ENCODE data around the gene MN1.
A peak's percentile ranks its signal among the peaks of the same experiment; 100 is the strongest.

MN1 gene

DNA sequence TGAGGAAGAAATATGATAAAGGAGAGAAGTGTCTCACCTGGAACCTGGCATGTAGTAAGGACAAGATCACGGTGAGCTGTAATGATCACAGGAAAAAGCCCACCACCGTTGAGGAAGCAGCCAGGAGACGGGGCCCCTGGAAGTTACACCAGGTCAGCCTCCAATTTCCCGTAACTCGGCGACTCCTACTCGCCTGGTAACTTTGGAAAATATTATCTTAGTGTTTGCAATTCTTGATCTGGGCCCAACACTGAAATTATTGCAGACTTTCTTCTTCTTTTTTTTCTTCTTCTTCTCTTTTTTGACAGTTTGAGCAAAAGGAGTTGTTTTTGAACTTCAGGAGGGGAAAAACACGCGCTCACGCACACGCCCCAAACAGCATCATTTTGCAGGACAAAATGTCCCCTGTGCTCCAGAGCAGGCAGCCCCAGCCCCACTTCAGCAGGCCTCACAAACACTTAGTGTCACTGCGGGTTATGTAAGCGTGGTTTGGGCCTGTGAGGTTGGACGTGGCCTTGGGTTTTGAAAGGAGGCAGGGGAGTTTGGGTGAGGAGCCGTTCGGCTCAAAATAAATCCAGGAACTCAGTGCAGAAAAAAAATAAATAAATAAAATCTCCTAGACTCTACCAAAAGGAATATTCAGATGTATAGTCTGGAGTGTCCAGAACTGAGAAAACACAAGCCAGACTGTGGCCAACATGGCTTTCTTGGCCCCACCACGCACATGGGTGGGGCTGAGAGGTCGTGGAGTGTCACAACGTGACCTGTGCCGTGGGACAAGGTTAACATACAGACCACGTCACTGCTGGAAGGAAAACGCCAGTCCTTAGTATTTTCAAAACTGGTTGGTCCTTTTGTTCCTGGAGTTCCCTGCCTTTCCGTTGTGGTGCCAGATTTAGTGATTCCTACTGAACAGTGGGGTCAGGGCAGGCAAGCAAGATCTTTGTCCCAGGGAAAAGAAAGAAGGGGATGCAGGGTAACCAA is 26.3 kb upstream of the MN1 start:
- DNase-seq (ENCODE audit: low read depth in 3 of 3, low spot score in 1 of 3): no peak

DNA sequence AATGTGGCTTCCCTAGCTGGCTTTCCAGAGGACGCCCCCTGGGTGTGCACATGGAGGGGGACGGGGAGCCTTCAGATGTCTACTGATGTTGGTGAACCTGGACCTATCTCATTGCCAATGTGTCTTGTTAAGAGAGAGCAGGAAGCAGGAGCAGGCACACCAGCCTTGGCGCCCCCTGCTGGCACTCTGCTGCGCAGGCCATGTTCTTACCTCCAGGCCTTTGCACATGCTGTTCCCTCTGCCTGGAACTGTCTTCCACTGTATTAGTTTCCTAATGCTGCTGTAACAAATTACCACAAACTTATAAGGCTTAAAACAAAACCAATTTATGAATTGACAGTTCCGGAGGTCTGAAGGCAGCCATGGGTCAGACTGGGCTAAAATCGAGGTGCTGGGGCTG is 23.6 kb upstream of the MN1 start:
- no peak for DNase-seq (ENCODE audit: low read depth in 3 of 3, low spot score in 1 of 3)

DNA sequence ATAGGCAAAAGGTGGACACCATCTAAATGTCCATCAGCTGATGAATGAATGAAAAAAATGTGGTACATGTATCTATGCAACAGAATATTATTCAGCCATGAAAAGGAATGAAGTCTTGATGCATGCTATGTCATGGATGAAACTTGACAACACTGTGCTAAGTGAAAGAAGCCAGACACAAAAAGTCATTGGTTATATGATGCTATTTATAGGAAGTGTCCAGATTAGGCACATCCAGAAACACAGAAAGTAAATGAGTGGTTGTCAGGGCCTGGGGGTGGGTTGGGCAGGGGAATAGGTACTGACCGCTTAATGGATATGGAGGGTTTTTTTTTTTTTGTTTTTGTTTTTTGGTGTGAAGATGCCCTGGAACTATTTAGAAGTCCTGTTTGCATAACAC is 21.7 kb upstream of the MN1 start:
- DNase-seq (ENCODE audit: low read depth in 3 of 3, low spot score in 1 of 3): no peak

- DNase-seq (ENCODE audit: low read depth in 3 of 3, low spot score in 1 of 3): no peak
Measured at GRCh38 chr22:27820896-27821866, 19.6 kb upstream of the MN1 start.

DNA sequence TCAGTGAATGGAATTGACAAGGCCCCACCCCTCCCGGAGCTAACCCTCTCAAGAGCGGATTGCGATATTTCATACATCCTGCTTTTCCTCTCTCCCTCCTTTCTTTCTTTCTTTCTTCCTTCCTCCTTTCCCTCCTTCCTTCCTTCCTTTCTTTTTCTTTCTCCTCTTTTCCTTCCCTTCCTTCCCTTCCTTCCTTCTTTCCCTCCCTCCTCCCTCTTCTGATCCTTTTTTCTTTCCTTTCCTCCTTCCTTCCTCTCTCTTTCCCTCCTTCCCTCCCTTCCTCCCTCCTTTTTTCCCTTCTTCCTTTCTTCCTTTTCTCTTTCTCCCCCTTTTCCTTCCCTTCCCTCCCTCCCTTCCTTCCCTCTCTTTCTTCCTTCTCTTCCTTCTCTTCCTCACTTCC is 15.0 kb upstream of the MN1 start:
- DNase-seq (ENCODE audit: low read depth in 3 of 3, low spot score in 1 of 3): no peak

DNA sequence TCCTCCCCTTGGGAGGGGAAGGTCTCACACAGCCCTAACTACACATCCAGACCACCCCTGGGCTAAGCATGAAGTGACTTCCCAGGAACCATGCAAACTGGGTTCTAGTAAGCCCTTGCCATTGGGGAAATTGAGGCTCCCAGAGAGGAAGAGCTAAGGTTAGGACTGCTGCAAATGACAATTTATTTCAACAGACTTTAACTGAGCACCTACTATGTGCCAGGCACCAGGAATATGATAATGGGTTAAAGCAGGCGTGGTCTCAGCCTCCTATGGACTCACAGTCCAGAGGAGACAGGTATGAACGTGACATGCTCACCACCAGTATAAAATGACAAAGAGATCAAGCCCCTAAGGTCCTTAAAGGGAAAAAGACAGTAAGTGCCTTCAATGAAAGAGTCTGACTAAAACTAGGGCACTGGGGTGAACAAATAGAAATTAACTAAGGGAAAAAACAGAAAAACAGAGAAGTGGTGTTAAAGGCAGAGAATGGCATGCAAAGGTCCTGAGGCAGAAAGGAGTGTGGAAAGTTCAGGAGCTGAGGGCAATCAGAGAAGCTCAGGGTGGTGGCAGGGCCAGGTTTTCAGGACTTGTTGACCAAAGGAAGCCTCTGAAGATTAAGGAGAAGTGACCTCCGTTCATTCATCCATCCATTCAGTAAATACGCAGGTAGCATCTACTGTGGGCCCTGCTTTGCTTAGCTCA is 14.4 kb upstream of the MN1 start:
- no peak for DNase-seq (ENCODE audit: low read depth in 3 of 3, low spot score in 1 of 3)

GRCh38 chr22:27814993-27815392 is 13.4 kb upstream of the MN1 start:
- no peak for DNase-seq (ENCODE audit: low read depth in 3 of 3, low spot score in 1 of 3)

DNA sequence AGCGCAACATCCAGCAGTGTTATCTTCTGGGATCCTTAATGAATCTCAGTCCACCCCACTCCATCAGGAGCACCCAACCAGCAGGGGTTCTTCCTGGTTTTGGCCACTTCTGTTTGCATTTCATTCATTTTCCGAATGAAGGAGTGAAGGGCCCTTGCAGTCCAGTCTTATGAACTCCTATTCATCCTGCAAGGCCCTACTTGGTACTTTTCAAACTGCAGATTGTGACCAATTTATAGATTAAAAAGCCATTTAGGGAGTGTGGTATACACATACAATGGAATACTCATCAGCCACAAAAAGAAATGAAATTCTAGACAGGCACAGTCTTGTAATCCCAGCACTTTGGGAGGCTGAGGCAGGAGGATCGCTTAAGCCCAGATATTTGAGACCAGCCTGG is 10.2 kb upstream of the MN1 start:
- no peak for DNase-seq (ENCODE audit: low read depth in 3 of 3, low spot score in 1 of 3)

DNA sequence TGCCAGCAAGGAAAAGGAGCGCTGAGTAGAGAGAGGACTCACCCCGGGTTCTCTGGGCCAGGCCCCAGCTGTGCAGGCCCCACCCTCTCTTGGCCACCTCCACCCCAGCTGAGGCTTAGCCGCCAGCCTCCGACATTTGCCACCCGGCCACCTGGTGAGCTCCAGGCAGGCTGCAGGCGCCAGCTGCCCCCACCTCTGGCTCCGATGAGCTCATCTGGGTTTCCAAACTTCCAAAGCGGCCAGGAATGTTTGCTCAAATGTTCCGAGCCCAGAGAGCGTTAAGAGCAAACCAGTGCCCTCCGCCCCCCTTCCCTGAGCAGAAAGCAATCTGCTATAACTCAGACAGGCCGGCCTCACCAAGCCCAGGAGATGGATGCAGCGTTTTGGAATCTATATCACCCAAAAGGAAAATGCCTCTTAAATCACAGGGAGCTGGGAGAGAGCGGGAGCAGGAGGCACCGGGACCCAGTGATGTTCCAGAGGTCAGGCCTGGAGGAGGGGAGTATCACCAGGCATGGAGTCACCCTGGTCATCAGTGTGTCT is 9.1 kb upstream of the MN1 start:
- no peak for DNase-seq (ENCODE audit: low read depth in 3 of 3, low spot score in 1 of 3)

DNA sequence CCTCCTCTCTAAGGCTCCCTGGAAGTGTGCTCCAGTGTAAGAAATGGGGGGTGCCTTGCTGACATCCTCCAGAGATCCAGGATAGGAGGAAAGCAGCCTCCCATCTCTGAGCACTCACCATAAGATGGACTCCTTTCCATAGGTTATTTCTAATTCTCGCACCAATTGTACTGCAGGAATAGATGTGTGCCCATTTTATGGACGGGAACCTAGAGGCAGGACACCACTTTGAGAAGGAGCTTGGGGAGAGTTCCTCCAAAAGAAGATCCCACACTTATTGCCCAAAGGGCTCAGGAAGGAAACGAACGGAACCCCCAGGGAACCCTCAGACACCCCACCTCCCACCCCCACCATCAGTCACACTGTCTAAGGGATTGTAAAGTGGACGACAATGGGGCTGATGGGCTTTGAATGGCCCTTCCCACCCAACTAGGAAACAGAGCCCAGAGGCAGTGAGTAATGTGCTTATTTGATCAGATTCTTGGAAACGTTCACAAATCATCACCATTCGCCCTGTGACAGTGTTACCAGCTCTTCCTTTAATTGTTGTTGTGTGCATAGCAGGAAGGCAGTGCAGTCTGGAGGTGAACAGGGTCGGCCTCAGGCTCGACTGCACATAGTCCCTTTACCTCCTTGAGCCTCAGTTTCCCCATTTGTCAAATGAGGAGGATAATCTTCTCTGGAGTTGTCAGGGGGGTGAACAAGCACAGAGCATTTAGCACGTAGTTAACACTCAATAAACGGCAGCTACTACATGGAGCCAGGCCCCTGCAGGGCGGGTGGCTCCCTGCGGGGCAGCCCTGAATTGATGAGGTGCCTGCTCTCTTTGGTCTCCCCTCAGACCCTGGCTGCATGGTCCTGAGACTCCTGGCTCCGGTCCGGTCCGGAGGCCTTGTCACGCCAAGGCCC is 8.4 kb upstream of the MN1 start:
- DNase-seq (ENCODE audit: low read depth in 3 of 3, low spot score in 1 of 3): no peak

GRCh38 chr22:27809226-27809603 is 7.7 kb upstream of the MN1 start:
- DNase-seq (ENCODE audit: low read depth in 3 of 3, low spot score in 1 of 3): no peak

- DNase-seq (ENCODE audit: low read depth in 3 of 3, low spot score in 1 of 3): no peak
Measured at GRCh38 chr22:27808451-27809225, 7.1 kb upstream of the MN1 start.

GRCh38 chr22:27805841-27806240 is 4.3 kb upstream of the MN1 start:
- no peak for DNase-seq (ENCODE audit: low read depth in 3 of 3, low spot score in 1 of 3)

- peak in 2 of 3 donors; percentile 15 to 33 for DNase-seq (ENCODE audit: low read depth in 3 of 3, low spot score in 1 of 3)
Measured at GRCh38 chr22:27804470-27805297, 3.1 kb upstream of the MN1 start.

GRCh38 chr22:27803841-27804415 is 2.4 kb upstream of the MN1 start:
- DNase-seq (ENCODE audit: low read depth in 3 of 3, low spot score in 1 of 3): no peak

- peak in 1 of 3 donors; percentile 7 for DNase-seq (ENCODE audit: low read depth in 3 of 3, low spot score in 1 of 3)
Measured at GRCh38 chr22:27802346-27803073, 954 bp upstream of the MN1 start.

- peak in 1 of 3 donors; percentile 22 for DNase-seq (ENCODE audit: low read depth in 3 of 3, low spot score in 1 of 3)
Measured at GRCh38 chr22:27801202-27801615, 347 bp downstream of the MN1 start.
